KMS-11 (cell line): ENCODE measurements around the gene SLC8A3.
A peak's percentile ranks its signal among the peaks of the same experiment; 100 is the strongest.

Source experiments
- H2AFZ ChIP-seq: fragments of 200-600 bp; sonication (generic); 2 replicates; pipeline ENCODE4 v1.6.1; 2016; ENCODE audit warnings: antibody characterized with exemption, mixed run types, low read depth
- H3K27ac ChIP-seq: fragments of 200-600 bp; sonication (generic); 2 replicates; pipeline ENCODE4 v1.6.1; 2016; ENCODE audit warnings: mild to moderate bottlenecking, mixed run types
- H3K27me3 ChIP-seq: fragments of 200-600 bp; sonication (generic); 2 replicates; pipeline ENCODE4 v1.6.1; 2017; ENCODE audit warnings: mild to moderate bottlenecking, low read depth, mixed run types, moderate library complexity; ENCODE audit not compliant: insufficient read depth
- H3K36me3 ChIP-seq: fragments of 200-600 bp; sonication (generic); 2 replicates; pipeline ENCODE4 v1.6.1; 2017; ENCODE audit warnings: mild to moderate bottlenecking, mixed run types; ENCODE audit not compliant: insufficient read depth
- H3K4me1 ChIP-seq: fragments of 200-600 bp; sonication (generic); 2 replicates; pipeline ENCODE4 v1.6.1; 2016; ENCODE audit warnings: mild to moderate bottlenecking, low read depth, mixed run types; ENCODE audit not compliant: poor library complexity, severe bottlenecking
- H3K4me2 ChIP-seq: fragments of 200-600 bp; sonication (generic); 2 replicates; pipeline ENCODE4 v1.7.0; 2016; ENCODE audit warnings: mild to moderate bottlenecking, mixed run types
- H3K4me3 ChIP-seq: fragments of 200-600 bp; sonication (generic); IDR thresholded peaks from 2 replicates; pipeline ENCODE4 v1.6.1; 2017; ENCODE audit warnings: low read depth, low read length, mixed read lengths; ENCODE audit not compliant: insufficient read depth
- H3K79me2 ChIP-seq: fragments of 200-600 bp; sonication (generic); 2 replicates; pipeline ENCODE4 v1.6.1; 2016; ENCODE audit warnings: low read depth, mixed run types; ENCODE audit not compliant: insufficient read depth
- H3K9ac ChIP-seq: fragments of 200-600 bp; sonication (generic); 2 replicates; pipeline ENCODE4 v1.6.1; 2016; ENCODE audit warnings: mild to moderate bottlenecking, mixed run types
- H4K20me1 ChIP-seq: fragments of 200-600 bp; sonication (generic); 2 replicates; pipeline ENCODE4 v1.6.1; 2016; ENCODE audit warnings: mild to moderate bottlenecking, mixed run types; ENCODE audit not compliant: insufficient read depth
- CTCF ChIP-seq: fragments of 200-600 bp; sonication (generic); conservative IDR thresholded peaks from 2 replicates; pipeline ENCODE4 v1.6.1; 2017; ENCODE audit warnings: low read depth, mild to moderate bottlenecking, antibody characterized with exemption, low read length, moderate library complexity, mixed read lengths

The SLC8A3 gene

GRCh38 chr14:70027785-70028428 lies 160.8 kb downstream of the SLC8A3 start:
- Histone ChIP-seq H3K27me3 (no peaks in the 10 kb centered on the region), H3K4me3 (no peak overlapping the region), H2AFZ (no peak overlapping the region), H3K4me1 (no peaks in the 10 kb centered on the region), H4K20me1 (no peaks in the 10 kb centered on the region), H3K36me3 (no peaks in the 10 kb centered on the region), H3K4me2 (no peak overlapping the region), H3K79me2 (no peaks in the 10 kb centered on the region), H3K27ac (no peak overlapping the region), H3K9ac (no peak overlapping the region)
- TF ChIP-seq CTCF: peak; percentile 78

GRCh38 chr14:70023871-70024270 lies 164.9 kb downstream of the SLC8A3 start:
- H3K4me2 ChIP-seq: no peak overlapping the region
- TF ChIP-seq CTCF: no peak
- H3K79me2 ChIP-seq: no peaks in the 10 kb centered on the region
- H4K20me1 ChIP-seq: no peaks in the 10 kb centered on the region
- H3K36me3 ChIP-seq: no peaks in the 10 kb centered on the region
- H3K27me3 ChIP-seq: no peaks in the 10 kb centered on the region
- H3K4me3 ChIP-seq: no peak overlapping the region
- H3K9ac ChIP-seq: no peak overlapping the region
- no peak overlapping the region for H2AFZ ChIP-seq
- H3K4me1 ChIP-seq: peaks cover 9% of the 10 kb centered on the region
- no peak overlapping the region for H3K27ac ChIP-seq

- H3K4me1 ChIP-seq: peaks cover 19% of the 10 kb centered on the region
- H3K27ac ChIP-seq: no peak overlapping the region
- H2AFZ ChIP-seq: no peak overlapping the region
- H3K9ac ChIP-seq: no peak overlapping the region
- H3K27me3 ChIP-seq: no peaks in the 10 kb centered on the region
- H3K36me3 ChIP-seq: no peaks in the 10 kb centered on the region
- TF ChIP-seq CTCF: no peak
- no peak overlapping the region for H3K4me2 ChIP-seq
- no peaks in the 10 kb centered on the region for H4K20me1 ChIP-seq
- H3K4me3 ChIP-seq: no peak overlapping the region
- H3K79me2 ChIP-seq: no peaks in the 10 kb centered on the region
Observed at GRCh38 chr14:70022771-70023445, 165.8 kb downstream of the SLC8A3 start.

- Histone ChIP-seq H3K4me2 (no peak overlapping the region), H3K4me3 (no peak overlapping the region), H3K79me2 (no peaks in the 10 kb centered on the region), H2AFZ (no peak overlapping the region), H3K36me3 (no peaks in the 10 kb centered on the region), H4K20me1 (no peaks in the 10 kb centered on the region), H3K9ac (no peak overlapping the region), H3K4me1 (peaks cover 22% of the 10 kb centered on the region), H3K27ac (no peak overlapping the region), H3K27me3 (no peaks in the 10 kb centered on the region)
- no peak for TF ChIP-seq CTCF
Observed at GRCh38 chr14:70021548-70022220, 167.1 kb downstream of the SLC8A3 start.
